Fibroblast of skin of left quadriceps (primary cell): ENCODE results near the gene BHLHE41.
A peak's percentile ranks its signal among the peaks of the same experiment; 100 is the strongest.

Source experiments
- DNase-seq, 2 experiments: peaks; one replicate each; pipeline ENCODE4 v3.0.0-alpha.2; 2013; ENCODE audit warnings: low read depth in 2 of 2

The BHLHE41 gene

GRCh38 chr12:26124446-26125399, at the start of gene BHLHE41:
BHLHE41 (minus strand) TSS chr12:26125037; CDS start chr12:26124779, 258 bp downstream.
- DNase-seq = no peak

DNA sequence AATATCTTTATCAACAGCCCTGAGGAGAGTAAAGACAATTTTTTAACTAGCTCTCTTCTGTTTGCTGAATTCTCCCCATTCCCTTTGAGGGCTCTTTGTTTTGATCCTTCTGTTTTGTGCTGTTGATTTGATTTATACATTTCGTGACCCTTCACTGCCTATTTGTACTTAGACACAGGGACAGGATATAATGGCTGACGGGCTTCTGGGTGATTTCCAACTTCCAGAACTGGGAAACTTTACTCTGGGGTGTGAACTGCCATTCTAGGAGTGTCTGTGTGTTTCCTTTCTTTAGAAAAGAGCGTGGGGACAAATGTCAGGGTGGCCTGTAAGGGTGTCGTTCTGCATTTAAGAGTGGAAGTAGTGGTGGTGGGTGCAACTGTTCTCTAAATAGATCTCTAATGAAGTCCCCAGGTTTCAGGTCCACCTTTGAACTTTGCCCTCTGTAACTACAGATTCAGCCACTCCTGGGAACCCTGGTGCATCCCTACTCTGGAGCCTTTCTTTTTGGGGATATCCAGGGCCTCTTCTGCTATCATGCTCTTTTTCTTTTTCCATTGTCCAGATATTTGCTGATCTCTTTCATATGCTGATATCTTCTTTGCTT, 48.2 kb upstream of the BHLHE41 start:
- DNase-seq = no peak

GRCh38 chr12:26172539-26172938, 47.7 kb upstream of the BHLHE41 start:
- no peak for DNase-seq

GRCh38 chr12:26172013-26172412, 47.2 kb upstream of the BHLHE41 start:
- no peak for DNase-seq

- no peak for DNase-seq
These were observed 39.3 kb upstream of the BHLHE41 start for GRCh38 chr12:26164118-26164517.

- no peak for DNase-seq
These were observed 38.1 kb upstream of the BHLHE41 start for GRCh38 chr12:26162905-26163304.

DNA sequence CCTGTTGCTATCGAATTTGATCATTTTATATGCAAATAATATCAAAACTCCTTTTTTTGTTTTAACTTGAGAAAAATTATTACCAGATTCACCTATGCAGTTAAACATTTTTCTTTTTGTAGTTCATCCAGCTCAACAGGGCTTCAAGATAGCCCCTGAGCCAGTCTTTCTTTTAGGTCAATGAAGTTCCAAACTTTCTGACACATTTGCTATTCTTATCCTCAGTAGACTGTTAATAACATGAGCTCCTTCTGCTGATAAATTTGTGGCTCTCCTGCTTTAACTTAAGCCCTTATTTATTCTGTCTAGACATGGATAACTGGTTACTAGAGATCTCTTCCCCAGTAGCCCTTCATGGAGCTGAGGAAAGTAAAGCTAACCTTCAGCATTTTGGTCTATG, 37.3 kb upstream of the BHLHE41 start:
- DNase-seq = no peak

- no peak for DNase-seq
These were observed 33.4 kb upstream of the BHLHE41 start for GRCh38 chr12:26158078-26158764.

DNA sequence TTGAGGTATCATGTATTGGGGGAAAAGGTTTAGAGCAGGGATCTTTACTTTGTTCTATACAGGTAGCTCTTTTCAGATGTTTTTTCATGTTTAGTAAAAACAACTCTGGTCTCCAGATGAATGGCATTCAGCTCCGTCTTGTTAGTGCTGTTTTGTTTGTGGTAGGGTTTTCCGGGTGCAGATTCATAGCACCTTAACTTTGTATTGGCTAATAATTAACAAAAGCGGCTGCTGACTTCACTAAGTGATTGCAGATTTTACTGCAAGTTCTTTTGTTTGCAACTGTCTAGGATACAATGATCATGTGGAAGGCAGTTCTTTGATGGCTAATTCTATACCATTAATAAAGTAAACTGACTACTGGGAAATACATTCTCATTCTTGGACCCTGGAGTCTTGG, 32.2 kb upstream of the BHLHE41 start:
- no peak for DNase-seq

DNA sequence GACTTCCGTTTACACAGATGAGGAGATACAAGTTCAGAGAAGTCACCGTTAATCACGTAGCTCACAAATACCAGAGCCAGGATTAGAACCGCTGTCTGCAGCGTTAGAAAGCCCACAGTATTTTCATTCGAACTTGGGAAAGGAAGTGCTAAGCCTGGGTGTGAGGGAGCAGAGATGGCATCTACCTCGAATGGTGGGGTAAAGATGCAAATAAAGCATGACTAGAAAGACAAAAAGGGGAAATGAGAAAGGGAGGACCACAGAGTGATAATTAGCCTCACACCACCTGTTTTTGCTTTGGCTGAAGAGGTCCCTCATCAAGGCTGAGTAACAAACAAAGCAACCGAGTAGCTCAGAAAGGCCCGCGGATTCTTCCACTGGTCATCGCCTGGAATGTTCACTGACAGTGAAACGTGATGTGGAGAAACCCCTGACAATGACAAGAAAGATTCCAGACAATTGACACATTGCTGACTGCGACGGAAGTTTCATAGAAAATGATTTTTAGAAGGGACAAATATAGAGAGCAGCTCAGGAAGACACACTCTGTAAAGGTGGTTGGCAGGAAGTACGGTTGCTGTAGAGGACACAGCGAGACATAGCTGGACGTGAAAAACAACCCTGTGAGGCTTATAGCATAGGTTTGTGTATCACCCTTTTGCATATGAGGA, 31.5 kb upstream of the BHLHE41 start:
- DNase-seq = no peak

- peak; percentile 88 for DNase-seq
These were observed 28.8 kb upstream of the BHLHE41 start for GRCh38 chr12:26153421-26154154.

DNA sequence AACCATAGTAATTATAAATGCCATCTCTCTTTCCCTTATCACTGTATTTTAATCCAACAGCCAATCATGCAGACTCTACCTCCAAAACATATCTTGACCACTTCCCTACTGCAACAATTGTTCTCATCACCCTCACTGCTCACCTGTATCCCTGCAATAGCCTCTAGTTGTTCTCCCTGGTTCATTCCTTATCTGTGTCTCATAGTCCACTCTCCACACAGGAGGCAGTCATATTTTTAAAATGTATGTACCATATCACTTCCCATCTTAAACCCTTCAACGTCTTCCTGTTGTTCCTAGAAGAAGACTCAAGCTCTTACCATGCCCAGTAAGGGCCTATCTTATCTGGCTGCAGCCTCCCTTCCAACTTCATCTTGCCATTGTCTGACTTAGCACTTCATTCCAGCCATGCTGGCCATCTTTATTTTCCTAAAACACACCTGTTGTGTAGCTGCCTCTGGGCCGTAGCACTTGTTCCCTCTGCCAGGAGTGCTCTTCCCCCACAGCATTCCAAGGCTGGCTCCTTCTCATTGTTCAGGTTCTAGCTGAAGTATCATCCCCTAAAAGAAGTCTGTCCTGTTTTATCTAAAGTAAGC, 27.8 kb upstream of the BHLHE41 start:
- DNase-seq = no peak

- DNase-seq = peak; percentile 43 to 45
These were observed 26.1 kb upstream of the BHLHE41 start for GRCh38 chr12:26150736-26151450.

GRCh38 chr12:26149968-26150500, 25.2 kb upstream of the BHLHE41 start:
- DNase-seq = no peak

DNA sequence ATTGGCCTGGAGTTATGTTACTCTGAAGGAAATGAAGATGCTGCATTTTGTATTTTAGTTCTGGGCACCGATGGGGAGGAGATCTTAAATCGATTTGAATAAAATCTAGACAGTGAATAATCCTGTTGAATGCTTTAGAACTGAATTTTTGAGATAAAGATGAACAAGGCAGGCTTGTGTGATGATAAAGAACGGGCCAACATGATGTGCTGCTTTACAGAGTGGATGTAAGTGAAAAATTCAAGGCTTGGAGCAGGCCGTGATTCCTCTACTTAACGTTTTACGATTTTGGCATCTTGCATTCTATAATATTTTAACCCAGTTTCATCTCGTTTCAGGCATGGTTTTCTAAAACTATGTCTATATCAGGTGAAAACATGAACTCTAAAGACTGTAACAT, 23.5 kb upstream of the BHLHE41 start:
- DNase-seq = no peak

- no peak for DNase-seq
These were observed 18.5 kb upstream of the BHLHE41 start for GRCh38 chr12:26143291-26143690.

GRCh38 chr12:26138860-26139259, 14.0 kb upstream of the BHLHE41 start:
- DNase-seq = no peak

GRCh38 chr12:26136688-26137087, 11.9 kb upstream of the BHLHE41 start:
- no peak for DNase-seq

GRCh38 chr12:26135571-26135970, 10.7 kb upstream of the BHLHE41 start:
- DNase-seq = no peak

- no peak for DNase-seq
These were observed 10.2 kb upstream of the BHLHE41 start for GRCh38 chr12:26135010-26135420.
